Tibial nerve (tissue), 4 donors: ENCODE data around the gene MET.

Experiments
- CTCF ChIP-seq, 5 experiments: fragments of 200-600 bp in 3 of 5; fragments of 450-650 bp in 2 of 5; sonication (generic) in 3 of 5; IDR thresholded peaks; one replicate each; pipeline ENCODE4 v1.5.1; 2016 to 2019; ENCODE audit warnings: antibody characterized with exemption in 5 of 5, mild to moderate bottlenecking in 3 of 5, moderate library complexity in 2 of 5
- EP300 ChIP-seq, 2 donors: sonication (generic); formaldehyde crosslinking; IDR thresholded peaks; one replicate each; pipeline ENCODE4 v1.6.1; 2017; ENCODE audit warnings: antibody characterized with exemption in 2 of 2, mild to moderate bottlenecking in 1 of 2
- POLR2A ChIP-seq, 2 donors: fragments of 450-650 bp; IDR thresholded peaks; one replicate each; pipeline ENCODE4 v1.6.1; 2017; ENCODE audit warnings: antibody characterized with exemption in 2 of 2, mild to moderate bottlenecking in 2 of 2, moderate library complexity in 2 of 2

DNA sequence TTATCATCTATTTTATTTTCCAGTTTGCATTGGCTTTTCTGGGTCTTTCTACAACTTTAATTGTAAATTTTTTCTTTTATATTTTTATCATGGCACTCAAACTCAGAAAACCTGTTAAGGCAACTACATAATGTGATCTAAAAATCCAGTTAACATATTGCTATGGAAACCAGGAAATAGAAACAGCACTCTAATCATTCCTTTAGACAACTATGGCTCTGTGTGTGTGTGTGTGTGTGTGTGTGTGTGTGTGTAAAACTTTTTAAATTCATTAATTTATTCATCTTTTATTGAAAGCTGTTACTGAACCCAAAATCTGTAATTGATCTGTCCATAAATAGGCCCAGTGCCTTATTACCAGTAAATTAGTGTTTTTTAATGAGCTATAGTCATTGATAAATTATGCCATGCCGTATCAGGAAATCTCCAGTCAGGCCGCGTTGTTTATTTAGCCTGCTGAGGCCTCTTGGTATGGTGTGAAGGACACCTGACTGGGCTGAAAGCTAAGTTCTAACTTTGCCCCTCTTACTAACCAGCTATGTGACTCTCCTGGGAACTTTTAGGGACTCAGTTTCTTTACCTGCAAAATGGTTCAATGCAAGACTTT, 1.5 kb upstream of the MET start:
- TF ChIP-seq CTCF (IDR thresholded peaks at IDR 0.05), result no peak
- TF ChIP-seq POLR2A (IDR thresholded peaks at IDR 0.05), result no peak
- TF ChIP-seq EP300 (IDR thresholded peaks at IDR 0.05), result no peak
